IPS DF 6.9 (cell line): ENCODE measurements around the gene IFNLR1.

Experiments used
- DNase-seq: peaks from one replicate; pipeline ENCODE4 v3.0.0-alpha.2; 2013; ENCODE audit warnings: low read depth, low spot score
- H3K27ac ChIP-seq: one replicate; pipeline ENCODE4 v1.5.1; 2013; ENCODE audit warnings: low read length, control low read depth
- H3K27me3 ChIP-seq: 2 replicates; pipeline ENCODE4 v1.6.1; 2013; ENCODE audit warnings: mild to moderate bottlenecking, low read length; ENCODE audit not compliant: control insufficient read depth, insufficient read depth
- H3K36me3 ChIP-seq: 2 replicates; pipeline ENCODE4 v1.6.1; 2013; ENCODE audit warnings: low read length; ENCODE audit not compliant: control insufficient read depth, insufficient read depth
- H3K4me1 ChIP-seq: 2 replicates; pipeline ENCODE4 v1.6.1; 2013; ENCODE audit warnings: low read length; ENCODE audit not compliant: control insufficient read depth, insufficient read depth
- H3K4me3 ChIP-seq: 2 replicates; pipeline ENCODE4 v1.5.1; 2013; ENCODE audit warnings: mild to moderate bottlenecking, low read length
- H3K9me3 ChIP-seq: 2 replicates; pipeline ENCODE4 v1.6.1; 2013; ENCODE audit warnings: low read length, inconsistent platforms; ENCODE audit not compliant: control insufficient read depth, insufficient read depth
- WGBS: extraction: QIAGEN DNeasy Blood & Tissue Kit; methylation state at CpG from one replicate; pipeline ENCODE4 v1.1.7; 2013; ENCODE audit warnings: mixed read lengths, missing lambda C conversion rate; ENCODE audit not compliant: insufficient read length, insufficient coverage; 5-methylcytosine and 5-hydroxymethylcytosine counted together

Gene IFNLR1

GRCh38 chr1:24186993-24187790 is at the start of gene IFNLR1:
IFNLR1 (minus strand) TSS chr1:24187289; CDS start chr1:24187248, 41 bp downstream.
- Histone ChIP-seq H3K4me1 (peaks cover 3% of the 10 kb centered on the region; the same call in 1 of the 2 replicates), H3K27me3 (no peaks in the 10 kb centered on the region), H3K9me3 (no peaks in the 10 kb centered on the region), H3K4me3 (peak within 1 kb of the TSS; percentile 79; the same call in 1 of the 2 replicates), H3K36me3 (no peaks in the 10 kb centered on the region), H3K27ac (no peak within 1 kb of the TSS)
- no peak for DNase-seq
- WGBS: no CpG with 5 or more reads among the region's 74 CpGs

DNA sequence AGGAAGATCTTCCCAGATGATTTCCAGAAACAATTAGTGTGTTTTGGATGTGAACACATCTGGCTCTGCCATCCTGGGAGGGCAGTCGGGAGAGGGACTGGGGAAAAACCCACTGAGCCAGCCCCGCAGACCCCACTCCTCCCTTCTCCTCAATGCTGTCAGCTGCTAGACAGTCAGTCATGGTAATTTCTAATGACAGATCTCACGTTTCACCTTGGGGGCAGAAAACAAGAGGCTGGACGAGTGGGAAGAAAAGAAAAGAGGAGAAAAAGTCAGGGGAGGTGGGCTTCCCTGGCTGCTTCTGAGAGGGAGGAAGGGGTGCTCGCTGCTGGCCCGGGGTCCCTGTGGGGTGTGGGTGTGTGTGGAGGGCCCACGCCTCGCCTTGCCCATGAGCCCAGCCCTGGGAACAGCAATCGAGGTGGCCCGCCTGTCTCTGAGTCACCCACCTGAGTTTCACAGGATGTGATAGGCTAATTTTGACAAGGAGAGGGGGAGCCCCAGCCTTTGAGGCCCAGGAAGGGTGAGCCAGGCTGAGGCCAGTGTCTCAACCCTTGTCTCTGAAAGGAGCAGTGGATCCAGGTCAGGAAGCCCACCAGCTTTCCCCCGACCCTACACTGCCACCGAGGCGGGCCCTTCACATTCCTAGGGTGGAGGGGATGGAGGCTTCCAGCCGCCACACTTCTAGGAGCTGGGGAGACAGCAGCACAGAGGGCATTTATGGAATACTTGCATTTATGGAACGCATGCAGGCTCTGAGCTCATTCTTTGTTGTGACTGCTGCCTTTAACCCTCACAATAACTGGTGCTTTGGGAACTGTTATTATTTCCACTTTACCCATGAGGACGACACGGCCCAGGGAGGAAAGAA is 49.1 kb upstream of the IFNLR1 start:
- Histone ChIP-seq H3K9me3 (no peaks in the 10 kb centered on the region), H3K4me3 (no peak overlapping the region), H3K4me1 (peaks cover 7% of the 10 kb centered on the region), H3K27me3 (no peaks in the 10 kb centered on the region), H3K27ac (no peak overlapping the region), H3K36me3 (no peaks in the 10 kb centered on the region)
- no peak for DNase-seq
- WGBS: no CpG with 5 or more reads among the region's 17 CpGs

- Histone ChIP-seq H3K27me3 (no peaks in the 10 kb centered on the region), H3K4me3 (no peak overlapping the region), H3K4me1 (peaks cover 7% of the 10 kb centered on the region), H3K9me3 (no peaks in the 10 kb centered on the region), H3K36me3 (no peaks in the 10 kb centered on the region), H3K27ac (no peak overlapping the region)
- no CpG with 5 or more reads among the region's 9 CpGs for WGBS
- DNase-seq: no peak
Measured at GRCh38 chr1:24233684-24234600, 46.9 kb upstream of the IFNLR1 start.

DNA sequence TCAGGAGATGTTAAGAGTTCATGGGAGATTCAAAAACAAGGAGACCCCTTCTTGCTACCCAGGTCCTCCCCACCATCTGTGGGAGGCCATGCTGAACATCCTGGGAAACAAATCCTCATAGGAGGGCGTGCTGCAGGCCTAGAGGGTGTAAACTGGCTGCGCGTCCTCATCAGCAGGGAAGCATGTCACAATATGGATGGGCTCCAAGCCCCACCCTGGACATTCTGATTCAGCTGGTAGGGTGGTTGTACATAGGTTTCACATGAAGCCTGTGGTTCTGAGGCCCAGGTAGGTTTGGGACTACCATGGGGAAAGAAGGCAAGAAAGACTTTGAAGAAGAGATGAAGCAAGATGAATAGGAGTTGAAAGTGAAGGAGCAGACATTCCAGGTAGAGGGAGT is 44.6 kb upstream of the IFNLR1 start:
- H3K36me3 ChIP-seq: no peaks in the 10 kb centered on the region
- WGBS: no CpG with 5 or more reads among the region's 3 CpGs
- H3K9me3 ChIP-seq: no peaks in the 10 kb centered on the region

GRCh38 chr1:24228311-24228710 is 41.2 kb upstream of the IFNLR1 start:
- Histone ChIP-seq H3K36me3 (no peaks in the 10 kb centered on the region), H3K9me3 (no peaks in the 10 kb centered on the region), H3K4me3 (no peak overlapping the region), H3K27me3 (no peaks in the 10 kb centered on the region), H3K4me1 (no peaks in the 10 kb centered on the region), H3K27ac (no peak overlapping the region)
- no CpG with 5 or more reads among the region's 4 CpGs for WGBS
- no peak for DNase-seq

More for the DNA sequence above, 44.6 kb upstream of the IFNLR1 start:
- no peak for DNase-seq
- Histone ChIP-seq H3K4me3 (no peak overlapping the region), H3K4me1 (peaks cover 7% of the 10 kb centered on the region; the same call in 1 of the 2 replicates), H3K27me3 (no peaks in the 10 kb centered on the region), H3K27ac (no peak overlapping the region)

GRCh38 chr1:24226749-24227148 is 39.7 kb upstream of the IFNLR1 start:
- Histone ChIP-seq H3K27me3 (no peaks in the 10 kb centered on the region), H3K9me3 (no peaks in the 10 kb centered on the region), H3K36me3 (no peaks in the 10 kb centered on the region), H3K4me3 (no peak overlapping the region), H3K27ac (no peak overlapping the region), H3K4me1 (no peaks in the 10 kb centered on the region)
- no CpG with 5 or more reads among the region's 5 CpGs for WGBS
- DNase-seq: no peak

DNA sequence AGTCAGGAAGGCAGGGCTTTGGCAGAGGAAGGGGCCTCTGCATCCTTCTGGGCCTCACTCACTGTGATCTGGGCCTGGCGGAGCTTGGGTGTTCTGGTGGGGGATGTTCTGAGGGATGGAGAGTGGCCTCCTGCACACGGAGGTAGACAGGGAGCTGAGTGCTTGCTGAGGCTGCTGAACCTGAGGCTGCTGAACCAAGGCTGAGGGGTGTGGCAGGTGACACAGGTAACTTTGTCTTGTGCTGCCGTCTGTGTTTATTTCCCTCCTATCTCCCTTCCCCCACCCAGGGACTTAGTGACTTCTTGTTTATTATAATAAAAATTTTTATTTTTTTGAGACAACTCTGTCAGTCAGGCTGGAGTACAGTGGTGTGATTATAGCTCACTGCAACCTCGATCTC is 37.7 kb upstream of the IFNLR1 start:
- Histone ChIP-seq H3K36me3 (no peaks in the 10 kb centered on the region), H3K27ac (no peak overlapping the region), H3K4me3 (no peak overlapping the region), H3K27me3 (no peaks in the 10 kb centered on the region), H3K9me3 (no peaks in the 10 kb centered on the region), H3K4me1 (no peaks in the 10 kb centered on the region)
- no peak for DNase-seq
- WGBS: no CpG with 5 or more reads among the region's 4 CpGs

DNA sequence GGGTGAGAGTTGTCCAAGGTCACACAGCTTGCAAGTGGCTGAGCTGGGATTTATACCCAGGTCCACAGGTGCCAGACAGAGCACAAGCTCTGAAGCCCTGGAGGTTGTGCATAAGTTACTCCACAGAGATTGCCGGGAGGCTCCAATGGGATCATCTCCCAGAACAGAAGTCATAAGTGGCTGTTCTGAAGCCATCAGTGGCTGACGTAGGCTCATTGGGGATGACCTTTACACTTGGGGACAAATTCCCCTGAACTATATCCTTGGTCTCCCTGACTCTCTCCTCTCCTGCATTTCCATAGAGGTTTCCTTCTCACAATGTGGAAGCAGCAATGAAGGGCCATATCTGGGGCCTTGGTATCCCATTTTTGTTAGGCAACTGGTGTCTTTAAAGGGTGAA is 37.0 kb upstream of the IFNLR1 start:
- H3K4me1 ChIP-seq: no peaks in the 10 kb centered on the region
- H3K36me3 ChIP-seq: no peaks in the 10 kb centered on the region
- H3K4me3 ChIP-seq: no peak overlapping the region
- H3K9me3 ChIP-seq: no peaks in the 10 kb centered on the region
- no peaks in the 10 kb centered on the region for H3K27me3 ChIP-seq
- no peak for DNase-seq
- no CpG with 5 or more reads among the region's 2 CpGs for WGBS
- H3K27ac ChIP-seq: no peak overlapping the region

- DNase-seq: no peak
- H3K4me3 ChIP-seq: no peak overlapping the region
- no peaks in the 10 kb centered on the region for H3K36me3 ChIP-seq
- WGBS: no CpG with 5 or more reads among the region's 1 CpG
- H3K9me3 ChIP-seq: no peaks in the 10 kb centered on the region
- no peak overlapping the region for H3K27ac ChIP-seq
- no peaks in the 10 kb centered on the region for H3K27me3 ChIP-seq
- H3K4me1 ChIP-seq: no peaks in the 10 kb centered on the region
Measured at GRCh38 chr1:24222793-24223192, 35.7 kb upstream of the IFNLR1 start.
